Tibial artery (tissue), 4 donors: Measurements from ENCODE around the gene RIC8A.

ENCODE experiments used
- DNase-seq, 2 donors: peaks; one replicate each; pipeline ENCODE4 v3.0.0-alpha.2; 2019
- H3K27ac ChIP-seq, 2 donors: fragments of 200-600 bp; sonication (generic) in 1 of 2; 1 replicate in 1 of 2; 2 replicates in 1 of 2; pipeline ENCODE4 v1.5.1; 2018 to 2019; ENCODE audit warnings: mild to moderate bottlenecking in 1 of 2
- H3K27me3 ChIP-seq, 2 donors: fragments of 200-600 bp; sonication (generic) in 1 of 2; one replicate each; pipeline versions ENCODE4 v1.5.1 to v1.6.0; 2016 to 2019
- H3K36me3 ChIP-seq, 3 donors: fragments of 200-600 bp; sonication (generic) in 2 of 3; one replicate each; pipeline ENCODE4 v1.5.1; 2016 to 2019; ENCODE audit warnings: mild to moderate bottlenecking in 2 of 3
- H3K4me1 ChIP-seq, 4 donors: fragments of 200-600 bp; sonication (generic) in 2 of 4; 1 replicate in 3 of 4; 2 replicates in 1 of 4; pipeline ENCODE4 v1.5.1; 2016 to 2019
- H3K4me3 ChIP-seq, 2 donors: fragments of 200-600 bp; sonication (generic) in 1 of 2; 1 replicate in 1 of 2; 2 replicates in 1 of 2; pipeline ENCODE4 v1.5.1; 2018 to 2019; ENCODE audit warnings: mild to moderate bottlenecking in 2 of 2
- H3K9me3 ChIP-seq, 3 donors: fragments of 200-600 bp; sonication (generic) in 1 of 3; one replicate each; pipeline ENCODE4 v1.5.1; 2016 to 2019
- CTCF ChIP-seq, 2 experiments: fragments of 200-600 bp in 1 of 2; fragments of 450-650 bp in 1 of 2; IDR thresholded peaks; one replicate each; pipeline ENCODE4 v1.5.1; 2017 to 2019; ENCODE audit warnings: antibody characterized with exemption in 2 of 2, mild to moderate bottlenecking in 1 of 2, moderate library complexity in 1 of 2
- intact Hi-C: fragments of 100-400 bp; cut with DNase I; formaldehyde crosslinking; loops from one replicate; pipeline ENCODE4 v1.15.0; 2023; ENCODE audit warnings: low total_unique reads

Gene RIC8A

DNA sequence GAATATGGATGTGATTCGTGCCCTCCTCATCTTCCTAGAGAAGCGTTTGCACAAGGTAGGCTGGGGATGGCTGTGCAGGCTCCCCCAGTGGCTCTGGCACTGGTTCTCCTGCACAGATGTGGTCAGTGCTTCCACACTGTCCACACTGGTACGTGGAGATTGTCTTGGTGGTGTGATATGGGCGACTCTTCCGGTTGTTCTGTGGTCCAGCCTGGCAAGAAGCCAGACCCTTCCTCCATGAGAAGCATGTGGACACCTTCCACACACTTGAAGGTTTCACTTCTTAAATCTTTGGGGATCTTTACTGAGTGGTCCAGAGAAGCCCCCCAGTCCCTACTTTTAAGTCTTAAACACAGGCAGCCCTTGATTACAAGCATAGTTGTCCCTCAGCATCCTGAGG lies 3.8 kb downstream of the RIC8A start:
- H3K27me3 ChIP-seq = no peaks in the 10 kb centered on the region
- H3K4me3 ChIP-seq = no peak overlapping the region
- intact Hi-C loops = loop anchor here (2.0 to 5.0 kb wide), 2 partner anchors 26 to 146 kb away; partner anchors contain the start of genes PSMD13 and SIRT3
- peaks cover 40 to 69% (median 63%) of the 10 kb centered on the region in 3 donors for H3K36me3 ChIP-seq
- no peak for TF ChIP-seq CTCF (IDR thresholded peaks at IDR 0.05)
- no peak overlapping the region for H3K27ac ChIP-seq
- no peak for DNase-seq
- peaks cover 0 to 31% (median 22%) of the 10 kb centered on the region in 4 donors for H3K4me1 ChIP-seq
- H3K9me3 ChIP-seq = no peaks in the 10 kb centered on the region

DNA sequence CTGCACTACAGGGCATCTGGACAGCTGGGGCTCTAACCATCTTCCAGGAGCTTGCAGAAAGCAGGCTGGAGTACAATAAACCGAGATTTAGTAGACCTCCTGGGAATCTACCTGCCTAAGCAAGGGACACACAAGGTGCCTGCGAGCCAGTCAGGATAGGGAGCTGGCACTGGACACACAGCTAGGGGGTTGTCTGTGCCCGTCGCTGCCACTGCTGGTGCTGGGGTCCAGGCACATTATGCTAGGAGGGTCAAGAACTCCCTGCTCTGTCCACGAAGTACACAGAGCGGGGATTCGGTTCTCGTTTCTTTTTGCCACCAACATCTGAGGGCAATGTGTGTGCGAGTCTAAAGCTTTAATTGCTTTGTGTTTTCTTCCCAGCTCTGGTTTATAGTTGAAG lies 4.2 kb downstream of the RIC8A start:
- no peak for TF ChIP-seq CTCF (IDR thresholded peaks at IDR 0.05)
- H3K27ac ChIP-seq = no peak overlapping the region
- peaks cover 40 to 73% (median 63%) of the 10 kb centered on the region in 3 donors for H3K36me3 ChIP-seq
- no peak overlapping the region for H3K4me3 ChIP-seq
- H3K27me3 ChIP-seq = no peaks in the 10 kb centered on the region
- no peaks in the 10 kb centered on the region for H3K9me3 ChIP-seq
- DNase-seq = no peak
- peaks cover 0 to 28% (median 20%) of the 10 kb centered on the region in 4 donors for H3K4me1 ChIP-seq
- intact Hi-C loops = loop anchor here (2.0 to 5.0 kb wide), 2 partner anchors 25 to 146 kb away; partner anchors contain the start of genes PSMD13 and SIRT3

DNA sequence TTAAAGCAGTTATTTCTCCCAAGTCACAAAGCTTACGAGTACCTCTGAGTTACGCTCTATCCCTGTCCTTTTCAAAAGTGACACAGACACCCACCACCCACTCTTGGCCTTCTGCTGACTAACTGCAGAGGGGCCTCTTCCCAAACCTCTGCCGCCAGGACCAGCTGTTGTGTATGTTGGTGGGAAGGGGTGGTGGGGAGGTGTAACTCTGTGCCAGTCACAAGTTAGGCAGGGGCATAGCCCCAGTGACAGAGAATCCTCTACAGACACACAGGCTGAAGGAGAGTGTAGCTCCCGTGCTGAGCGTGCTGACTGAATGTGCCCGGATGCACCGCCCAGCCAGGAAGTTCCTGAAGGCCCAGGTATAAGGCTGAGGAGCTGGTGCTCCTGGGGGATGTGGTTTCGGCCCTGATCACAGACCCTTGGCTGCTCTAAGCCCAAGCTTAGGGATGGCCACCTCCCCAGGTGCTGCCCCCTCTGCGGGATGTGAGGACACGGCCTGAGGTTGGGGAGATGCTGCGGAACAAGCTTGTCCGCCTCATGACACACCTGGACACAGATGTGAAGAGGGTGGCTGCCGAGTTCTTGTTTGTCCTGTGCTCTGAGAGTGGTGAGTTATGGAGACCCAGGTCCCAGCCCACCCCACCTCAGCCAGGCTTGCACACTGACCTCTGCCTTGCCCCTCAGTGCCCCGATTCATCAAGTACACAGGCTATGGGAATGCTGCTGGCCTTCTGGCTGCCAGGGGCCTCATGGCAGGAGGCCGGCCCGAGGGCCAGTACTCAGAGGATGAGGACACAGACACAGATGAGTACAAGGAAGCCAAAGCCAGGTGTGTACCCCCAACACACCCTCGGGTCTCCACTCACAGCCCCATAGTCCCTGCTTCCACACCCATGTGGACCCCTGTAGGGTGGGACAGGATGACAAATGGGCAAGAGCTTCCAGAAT lies 4.9 kb downstream of the RIC8A start:
- Histone ChIP-seq H3K4me1 (peaks cover 0 to 28% (median 20%) of the 10 kb centered on the region in 4 donors), H3K9me3 (no peaks in the 10 kb centered on the region), H3K4me3 (no peak overlapping the region), H3K36me3 (peaks cover 40 to 75% (median 63%) of the 10 kb centered on the region in 3 donors), H3K27me3 (no peaks in the 10 kb centered on the region), H3K27ac (no peak overlapping the region)
- intact Hi-C loops = loop anchor here (5.0 kb wide), 1 partner anchor 145 kb away; no protein-coding TSS in a partner anchor
- DNase-seq = peak in 1 of 2 donors; percentile 55
- no peak for TF ChIP-seq CTCF (IDR thresholded peaks at IDR 0.05)

- Histone ChIP-seq H3K9me3 (no peaks in the 10 kb centered on the region), H3K27ac (no peak overlapping the region), H3K27me3 (no peaks in the 10 kb centered on the region), H3K36me3 (peaks cover 40 to 76% (median 67%) of the 10 kb centered on the region in 3 donors), H3K4me1 (peaks cover 0 to 28% (median 20%) of the 10 kb centered on the region in 4 donors), H3K4me3 (no peak overlapping the region)
- TF ChIP-seq CTCF (IDR thresholded peaks at IDR 0.05) = no peak
- DNase-seq = no peak
- intact Hi-C loops = loop anchor here (5.0 kb wide), 1 partner anchor 144 kb away; no protein-coding TSS in a partner anchor
Measured at GRCh38 chr11:213111-213510, 5.6 kb downstream of the RIC8A start.

DNA sequence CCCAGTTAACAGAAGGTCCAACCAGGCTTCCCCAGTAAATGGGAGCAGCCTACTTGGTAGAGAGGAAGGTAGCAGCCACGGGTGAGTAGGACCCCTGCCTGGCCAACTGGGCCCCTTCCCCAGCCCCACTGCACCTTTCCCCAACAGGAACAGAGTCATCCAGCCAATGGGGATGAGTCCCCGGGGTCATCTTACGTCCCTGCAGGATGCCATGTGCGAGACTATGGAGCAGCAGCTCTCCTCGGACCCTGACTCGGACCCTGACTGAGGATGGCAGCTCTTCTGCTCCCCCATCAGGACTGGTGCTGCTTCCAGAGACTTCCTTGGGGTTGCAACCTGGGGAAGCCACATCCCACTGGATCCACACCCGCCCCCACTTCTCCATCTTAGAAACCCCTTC lies 6.6 kb downstream of the RIC8A start:
- Histone ChIP-seq H3K4me3 (no peak overlapping the region), H3K9me3 (no peaks in the 10 kb centered on the region), H3K27ac (no peak overlapping the region), H3K36me3 (peaks cover 40 to 86% (median 72%) of the 10 kb centered on the region in 3 donors), H3K4me1 (peaks cover 0 to 26% (median 20%) of the 10 kb centered on the region in 4 donors), H3K27me3 (no peaks in the 10 kb centered on the region)
- no peak for TF ChIP-seq CTCF (IDR thresholded peaks at IDR 0.05)
- DNase-seq = no peak
- intact Hi-C loops = loop anchor here (5.0 kb wide), 1 partner anchor 143 kb away; no protein-coding TSS in a partner anchor
